ENCODE measurements around the gene DIDO1. TPM values are rescaled to one million over a fixed set of nuclear protein-coding genes. Genes with fewer than 3 reads are reported as not detected.

Gene DIDO1
- total RNA-seq, 1 donor from 2014 or later = 71.2 TPM

- TF ChIP-seq CTCF (IDR thresholded peaks at IDR 0.05; ENCODE audit: unreplicated experiment) = no peak
- H3K4me3 Mint-ChIP-seq (ENCODE audit: low read depth) = no peak overlapping the region
Measured at GRCh38 chr20:62889411-62889810, 36.9 kb downstream of the DIDO1 start.

GRCh38 chr20:62888910-62889309, 37.4 kb downstream of the DIDO1 start:
- H3K4me3 Mint-ChIP-seq (ENCODE audit: low read depth) = no peak overlapping the region
- no peaks in the 10 kb centered on the region for H3K9me3 Mint-ChIP-seq (ENCODE audit: low read depth)
- DNase-seq (ENCODE audit: low spot score, unreplicated experiment) = no peak
- peaks cover 30% of the 10 kb centered on the region for H3K36me3 Mint-ChIP-seq (ENCODE audit: insufficient read depth)
- H3K27me3 Mint-ChIP-seq = no peaks in the 10 kb centered on the region
- TF ChIP-seq CTCF (IDR thresholded peaks at IDR 0.05; ENCODE audit: unreplicated experiment) = no peak
- no peak overlapping the region for H3K27ac Mint-ChIP-seq
- H3K4me1 Mint-ChIP-seq (ENCODE audit: low read depth) = no peaks in the 10 kb centered on the region

More at GRCh38 chr20:62889411-62889810, 36.9 kb downstream of the DIDO1 start:
- Mint-ChIP-seq H3K9me3 (ENCODE audit: low read depth) (no peaks in the 10 kb centered on the region), H3K36me3 (ENCODE audit: insufficient read depth) (peaks cover 35% of the 10 kb centered on the region), H3K27me3 (no peaks in the 10 kb centered on the region), H3K4me1 (ENCODE audit: low read depth) (no peaks in the 10 kb centered on the region), H3K27ac (no peak overlapping the region)
- DNase-seq (ENCODE audit: low spot score, unreplicated experiment) = no peak

GRCh38 chr20:62888406-62888805, 37.9 kb downstream of the DIDO1 start:
- no peaks in the 10 kb centered on the region for H3K4me1 Mint-ChIP-seq (ENCODE audit: low read depth)
- no peaks in the 10 kb centered on the region for H3K27me3 Mint-ChIP-seq
- no peak overlapping the region for H3K4me3 Mint-ChIP-seq (ENCODE audit: low read depth)
- H3K9me3 Mint-ChIP-seq (ENCODE audit: low read depth) = no peaks in the 10 kb centered on the region
- no peak overlapping the region for H3K27ac Mint-ChIP-seq
- H3K36me3 Mint-ChIP-seq (ENCODE audit: insufficient read depth) = peaks cover 27% of the 10 kb centered on the region
- no peak for DNase-seq (ENCODE audit: low spot score, unreplicated experiment)
- TF ChIP-seq CTCF (IDR thresholded peaks at IDR 0.05; ENCODE audit: unreplicated experiment) = no peak

GRCh38 chr20:62887860-62888239, 38.5 kb downstream of the DIDO1 start:
- no peak for TF ChIP-seq CTCF (IDR thresholded peaks at IDR 0.05; ENCODE audit: unreplicated experiment)
- H3K27ac Mint-ChIP-seq = no peak overlapping the region
- H3K36me3 Mint-ChIP-seq (ENCODE audit: insufficient read depth) = peaks cover 25% of the 10 kb centered on the region
- H3K27me3 Mint-ChIP-seq = no peaks in the 10 kb centered on the region
- DNase-seq (ENCODE audit: low spot score, unreplicated experiment) = no peak
- no peak overlapping the region for H3K4me3 Mint-ChIP-seq (ENCODE audit: low read depth)
- H3K9me3 Mint-ChIP-seq (ENCODE audit: low read depth) = no peaks in the 10 kb centered on the region
- no peaks in the 10 kb centered on the region for H3K4me1 Mint-ChIP-seq (ENCODE audit: low read depth)

GRCh38 chr20:62887152-62887859, 39.0 kb downstream of the DIDO1 start:
- no peaks in the 10 kb centered on the region for H3K27me3 Mint-ChIP-seq
- DNase-seq (ENCODE audit: low spot score, unreplicated experiment) = no peak
- H3K36me3 Mint-ChIP-seq (ENCODE audit: insufficient read depth) = peaks cover 22% of the 10 kb centered on the region
- H3K9me3 Mint-ChIP-seq (ENCODE audit: low read depth) = no peaks in the 10 kb centered on the region
- no peaks in the 10 kb centered on the region for H3K4me1 Mint-ChIP-seq (ENCODE audit: low read depth)
- H3K27ac Mint-ChIP-seq = no peak overlapping the region
- TF ChIP-seq CTCF (IDR thresholded peaks at IDR 0.05; ENCODE audit: unreplicated experiment) = no peak
- H3K4me3 Mint-ChIP-seq (ENCODE audit: low read depth) = no peak overlapping the region

Measured in progenitor cell of endocrine pancreas (in vitro differentiated cells).